ENCODE measurements around the gene SNUPN.

DNA sequence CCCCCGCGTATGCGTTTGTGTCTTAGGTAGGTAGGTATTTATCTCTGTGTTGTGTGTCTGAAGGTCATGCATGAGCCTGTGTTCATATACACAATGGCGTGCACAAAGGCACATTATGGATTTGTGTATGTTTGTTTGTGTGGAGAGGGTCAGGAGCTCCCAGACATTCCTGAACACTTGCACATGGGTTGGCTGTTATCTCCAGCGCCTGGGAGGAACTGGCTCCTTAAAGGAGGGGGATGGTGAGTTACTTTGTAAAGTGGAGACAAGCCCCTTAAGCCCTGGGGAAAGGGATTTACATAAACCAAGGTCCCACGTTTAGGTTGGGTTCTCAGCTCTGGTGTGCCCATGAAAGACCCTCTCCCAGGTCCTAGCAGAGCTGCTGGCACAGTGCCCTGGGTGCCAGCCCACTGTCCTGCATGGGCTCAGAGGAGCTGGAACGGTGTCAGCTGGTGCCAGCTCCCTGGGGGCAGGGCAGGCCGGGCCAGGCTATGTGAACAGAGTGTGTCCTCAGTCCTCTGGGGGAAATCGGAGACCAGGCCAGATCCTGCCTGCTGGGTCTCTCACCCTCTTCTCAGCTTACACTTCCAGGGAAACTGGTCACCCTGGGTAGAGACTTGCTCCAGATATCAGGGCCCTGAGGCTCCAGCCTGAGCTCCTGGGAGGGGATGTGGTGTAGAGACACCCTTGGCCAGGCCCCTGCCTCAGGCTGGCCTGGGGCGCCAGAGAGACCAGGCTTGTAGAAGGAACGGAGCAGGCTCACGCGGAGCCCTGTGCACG, 47.3 kb upstream of the SNUPN start:
- TF ChIP-seq SP1 (IDR thresholded peaks at IDR 0.05) (no peak), NFRKB (IDR thresholded peaks at IDR 0.05) (no peak), BHLHE40 (IDR thresholded peaks at IDR 0.05; ENCODE audit: borderline replicate concordance) (no peak), FOXM1 (IDR thresholded peaks at IDR 0.05; ENCODE audit: borderline replicate concordance) (no peak), SUZ12 (IDR thresholded peaks at IDR 0.05) (no peak), ZNF384 (IDR thresholded peaks at IDR 0.05) (no peak), ARNT (IDR thresholded peaks at IDR 0.05) (no peak), HDGF (IDR thresholded peaks at IDR 0.05; ENCODE audit: borderline replicate concordance) (no peak)
